ENCODE results near the gene CNTNAP5. TPM values are rescaled to one million over a fixed set of nuclear protein-coding genes. Genes with fewer than 3 reads are reported as not detected.

Gene CNTNAP5
- total and polyA plus RNA-seq, 9 of the 15 experiments (the other 6 are each of a cell fraction or from before 2014, with no cell fraction given) = not detected

DNA sequence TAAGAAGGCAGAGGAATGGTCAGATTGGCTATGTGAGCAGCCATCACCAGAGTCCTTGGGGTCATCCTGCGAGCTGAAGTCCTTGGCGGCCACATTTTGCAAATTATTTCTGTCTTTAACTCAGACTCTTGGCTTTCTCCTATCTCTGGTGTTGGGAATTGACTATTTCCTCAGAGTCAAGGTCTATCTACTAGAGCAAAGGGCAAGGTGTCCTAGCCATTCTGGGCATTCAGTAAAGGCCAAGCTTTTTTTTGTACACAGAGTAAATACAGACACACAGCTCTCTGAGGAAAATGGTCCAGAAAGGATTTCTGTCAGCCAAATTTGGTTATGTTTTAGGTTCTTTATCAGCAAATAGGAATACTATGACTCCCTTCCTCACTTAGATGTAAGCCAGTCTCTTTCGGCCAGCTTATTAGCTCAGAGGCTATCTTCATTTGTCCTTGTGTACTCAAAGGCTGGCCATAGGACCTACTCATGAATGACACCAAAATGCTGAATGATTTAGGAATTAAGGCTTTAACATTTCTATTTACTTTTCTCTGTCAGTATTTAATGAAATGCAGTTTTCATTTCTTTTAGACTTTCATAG, 146.5 kb downstream of the CNTNAP5 start:
- in situ Hi-C loops (cut with MboI) (no loop called here), intact Hi-C loops (cut with micrococcal nuclease) (no loop called here)
- WGBS (ENCODE audit: insufficient coverage, low coverage, missing lambda C conversion rate) = 4% methylated on average over 3 of the region's 3 CpGs
- no peak for DNase-seq (ENCODE audit: extremely low read depth in 1 of 4, low spot score in 3 of 4)
- H3K36me3 ChIP-seq (ENCODE audit: control insufficient read depth, insufficient read depth, low read length) = no peaks in the 10 kb centered on the region
- no peak overlapping the region for H3K4me2 ChIP-seq (ENCODE audit: insufficient read depth, low read length)
- H3K79me2 ChIP-seq (ENCODE audit: control insufficient read depth, insufficient read depth, low read length) = no peaks in the 10 kb centered on the region
- no peaks in the 10 kb centered on the region for H3K9me3 ChIP-seq (replicated peaks; ENCODE audit: control insufficient read depth, insufficient read depth, low read depth, low read length)
- no peaks in the 10 kb centered on the region for H3K27me3 ChIP-seq (ENCODE audit: control insufficient read depth in 2 of 2, insufficient read depth in 2 of 2, low read length in 2 of 2)
- H2AFZ ChIP-seq (ENCODE audit: low read depth, low read length) = no peak overlapping the region
- no peaks in the 10 kb centered on the region for H4K20me1 ChIP-seq (replicated peaks; ENCODE audit: control insufficient read depth, insufficient read depth, low read length)
- FAIRE-seq = no peak
- H3K9me1 ChIP-seq (ENCODE audit: control insufficient read depth, insufficient read depth, low read length) = no peaks in the 10 kb centered on the region
- H3K27ac ChIP-seq (ENCODE audit: extremely low read depth, low read depth, low read length) = no peak overlapping the region
- ChIA-PET POLR2A (no interaction called here), CTCF (ENCODE audit: low intra/inter-chr PET ratio) (no interaction called here)
- no peak for ATAC-seq
- no peak overlapping the region for H3K9ac ChIP-seq (ENCODE audit: insufficient read depth in 1 of 2, low read depth in 2 of 2, low read length in 2 of 2)
- no TSS peak for BruUV-seq (replicated peaks)
- H3K4me3 ChIP-seq = no peak overlapping the region
- H3K4me1 ChIP-seq (replicated peaks in 1 of 2; ENCODE audit: control insufficient read depth in 2 of 2, insufficient read depth in 2 of 2, low read length in 2 of 2) = no peaks in the 10 kb centered on the region
- TF ChIP-seq, protein P1, sequence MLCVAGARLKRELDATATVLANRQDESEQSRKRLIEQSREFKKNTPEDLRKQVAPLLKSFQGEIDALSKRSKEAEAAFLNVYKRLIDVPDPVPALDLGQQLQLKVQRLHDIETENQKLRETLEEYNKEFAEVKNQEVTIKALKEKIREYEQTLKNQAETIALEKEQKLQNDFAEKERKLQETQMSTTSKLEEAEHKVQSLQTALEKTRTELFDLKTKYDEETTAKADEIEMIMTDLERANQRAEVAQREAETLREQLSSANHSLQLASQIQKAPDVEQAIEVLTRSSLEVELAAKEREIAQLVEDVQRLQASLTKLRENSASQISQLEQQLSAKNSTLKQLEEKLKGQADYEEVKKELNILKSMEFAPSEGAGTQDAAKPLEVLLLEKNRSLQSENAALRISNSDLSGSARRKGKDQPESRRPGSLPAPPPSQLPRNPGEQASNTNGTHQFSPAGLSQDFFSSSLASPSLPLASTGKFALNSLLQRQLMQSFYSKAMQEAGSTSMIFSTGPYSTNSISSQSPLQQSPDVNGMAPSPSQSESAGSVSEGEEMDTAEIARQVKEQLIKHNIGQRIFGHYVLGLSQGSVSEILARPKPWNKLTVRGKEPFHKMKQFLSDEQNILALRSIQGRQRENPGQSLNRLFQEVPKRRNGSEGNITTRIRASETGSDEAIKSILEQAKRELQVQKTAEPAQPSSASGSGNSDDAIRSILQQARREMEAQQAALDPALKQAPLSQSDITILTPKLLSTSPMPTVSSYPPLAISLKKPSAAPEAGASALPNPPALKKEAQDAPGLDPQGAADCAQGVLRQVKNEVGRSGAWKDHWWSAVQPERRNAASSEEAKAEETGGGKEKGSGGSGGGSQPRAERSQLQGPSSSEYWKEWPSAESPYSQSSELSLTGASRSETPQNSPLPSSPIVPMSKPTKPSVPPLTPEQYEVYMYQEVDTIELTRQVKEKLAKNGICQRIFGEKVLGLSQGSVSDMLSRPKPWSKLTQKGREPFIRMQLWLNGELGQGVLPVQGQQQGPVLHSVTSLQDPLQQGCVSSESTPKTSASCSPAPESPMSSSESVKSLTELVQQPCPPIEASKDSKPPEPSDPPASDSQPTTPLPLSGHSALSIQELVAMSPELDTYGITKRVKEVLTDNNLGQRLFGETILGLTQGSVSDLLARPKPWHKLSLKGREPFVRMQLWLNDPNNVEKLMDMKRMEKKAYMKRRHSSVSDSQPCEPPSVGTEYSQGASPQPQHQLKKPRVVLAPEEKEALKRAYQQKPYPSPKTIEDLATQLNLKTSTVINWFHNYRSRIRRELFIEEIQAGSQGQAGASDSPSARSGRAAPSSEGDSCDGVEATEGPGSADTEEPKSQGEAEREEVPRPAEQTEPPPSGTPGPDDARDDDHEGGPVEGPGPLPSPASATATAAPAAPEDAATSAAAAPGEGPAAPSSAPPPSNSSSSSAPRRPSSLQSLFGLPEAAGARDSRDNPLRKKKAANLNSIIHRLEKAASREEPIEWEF (CRISPR knock-in tag; IDR thresholded peaks at IDR 0.05) = no peak
- no peak for TF ChIP-seq PTBP1 (IDR thresholded peaks at IDR 0.05; ENCODE audit: low read depth, low read length)
- no peak for TF ChIP-seq JUNB (CRISPR knock-in tag; conservative IDR thresholded peaks at IDR 0.05)
- TF ChIP-seq TCFL5 (CRISPR knock-in tag; conservative IDR thresholded peaks at IDR 0.05) = no peak
- no peak for TF ChIP-seq NFE2 (IDR thresholded peaks at IDR 0.05; ENCODE audit: low read depth)
- no peak for TF ChIP-seq ESRRB (CRISPR knock-in tag; IDR thresholded peaks at IDR 0.05; ENCODE audit: borderline replicate concordance)
- TF ChIP-seq NFATC3 (IDR thresholded peaks at IDR 0.05) = no peak
- TF ChIP-seq DMBX1 (CRISPR knock-in tag; IDR thresholded peaks at IDR 0.05; ENCODE audit: borderline replicate concordance) = no peak
- TF ChIP-seq, protein P2, sequence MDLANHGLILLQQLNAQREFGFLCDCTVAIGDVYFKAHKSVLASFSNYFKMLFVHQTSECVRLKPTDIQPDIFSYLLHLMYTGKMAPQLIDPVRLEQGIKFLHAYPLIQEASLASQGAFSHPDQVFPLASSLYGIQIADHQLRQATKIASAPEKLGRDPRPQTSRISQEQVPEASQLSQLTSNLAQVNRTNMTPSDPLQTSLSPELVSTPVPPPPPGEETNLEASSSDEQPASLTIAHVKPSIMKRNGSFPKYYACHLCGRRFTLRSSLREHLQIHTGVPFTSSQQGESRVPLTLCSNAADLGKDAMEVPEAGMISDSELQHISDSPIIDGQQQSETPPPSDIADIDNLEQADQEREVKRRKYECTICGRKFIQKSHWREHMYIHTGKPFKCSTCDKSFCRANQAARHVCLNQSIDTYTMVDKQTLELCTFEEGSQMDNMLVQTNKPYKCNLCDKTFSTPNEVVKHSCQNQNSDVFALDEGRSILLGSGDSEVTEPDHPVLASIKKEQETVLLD (IDR thresholded peaks at IDR 0.05) = no peak
- no peak for TF ChIP-seq SPI1 (IDR thresholded peaks at IDR 0.05; ENCODE audit: borderline replicate concordance, low read depth, low read length)
- TF ChIP-seq SP1 (CRISPR knock-in tag; IDR thresholded peaks at IDR 0.05) = no peak
- no peak for TF ChIP-seq LARP7 (IDR thresholded peaks at IDR 0.05)
- no peak for TF ChIP-seq ZNF274 (IDR thresholded peaks at IDR 0.05; ENCODE audit: borderline replicate concordance, low read depth, low read length)
- TF ChIP-seq KLF10 (CRISPR knock-in tag; IDR thresholded peaks at IDR 0.05) = no peak
- no peak for TF ChIP-seq ZFP36 (IDR thresholded peaks at IDR 0.05; ENCODE audit: low read depth, low read length, partially characterized antibody)
- no peak for TF ChIP-seq ZNF395 (CRISPR knock-in tag; IDR thresholded peaks at IDR 0.05)
- no peak for TF ChIP-seq POLR2AphosphoS5 (IDR thresholded peaks at IDR 0.05; ENCODE audit: control insufficient read depth, insufficient read depth, low read depth, low read length)

All from K562 (cell line).